HepG2 (cell line): ENCODE data around the gene BRCA2. TPM values are rescaled to one million over a fixed set of nuclear protein-coding genes. Genes with fewer than 3 reads are reported as not detected.

Experiments
- ATAC-seq: fragments of 200-7000 bp; cut with Tn5 transposase; 3 replicates; pipeline ENCODE4 v1.9.1; 2020; ENCODE audit warnings: mild to moderate bottlenecking, moderate library complexity
- BruUV-seq: library from RNA; stranded (reverse); fragments of 400-500 nt; replicated peaks from 2 replicates; lab custom pipeline; 2021; lab: Mats Ljungman, UMichigan
- CTCF ChIA-PET: fragments of 300-600 bp; formaldehyde crosslinking; extraction: SDS; loops from one replicate; lab custom pipeline; 2021; ENCODE audit warnings: low total read pairs, inconsistent platforms, low intra/inter-chr PET ratio; lab: Yijun Ruan, JAX
- POLR2A ChIA-PET: fragments of 350-600 bp; sonication (Branson Sonifier 250); formaldehyde crosslinking; loops from one replicate; lab custom pipeline; 2020; ENCODE audit warnings: antibody characterized with exemption, inconsistent platforms; lab: Yijun Ruan, JAX
- DNase-seq: peaks from one replicate; pipeline ENCODE4 v3.0.0-alpha.2; 2015; ENCODE audit warnings: low spot score
- FAIRE-seq: peaks from 3 replicates; lab custom pipeline; 2011; peaks lifted over from hg19 to GRCh38; lab: Jason Lieb, UNC
- H2AFZ ChIP-seq: one replicate; pipeline ENCODE4 v1.6.1; 2011; ENCODE audit warnings: low read length, inconsistent platforms
- H3K27ac ChIP-seq: fragments of 300-600 bp; 3 replicates; pipeline ENCODE4 v1.8.0; 2011; ENCODE audit warnings: mixed run types, mild to moderate bottlenecking, mixed read lengths, low read length, inconsistent platforms; ENCODE audit not compliant: insufficient read depth; ENCODE audit errors: extremely low read length
- H3K27me3 ChIP-seq, 2 experiments: fragments of 200-600 bp in 1 of 2; 2 replicates in 1 of 2; 3 replicates in 1 of 2; pipeline versions ENCODE4 v1.6.0 to v1.8.0; 2011; ENCODE audit warnings: low read length in 2 of 2, mild to moderate bottlenecking in 2 of 2, moderate library complexity in 2 of 2, inconsistent platforms in 1 of 2; ENCODE audit not compliant: insufficient read depth in 2 of 2, control insufficient read depth in 1 of 2
- H3K36me3 ChIP-seq, 2 experiments: fragments of 200-600 bp in 1 of 2; replicated peaks in 1 of 2; 2 replicates in 1 of 2; 3 replicates in 1 of 2; pipeline versions ENCODE4 v1.5.1 to v1.8.0; 2011; ENCODE audit warnings: low read length in 2 of 2, inconsistent platforms in 1 of 2; ENCODE audit not compliant: insufficient read depth in 2 of 2, control insufficient read depth in 1 of 2
- H3K4me1 ChIP-seq: 2 replicates; pipeline ENCODE4 v1.5.1; 2012; ENCODE audit warnings: low read length, inconsistent platforms; ENCODE audit not compliant: insufficient read depth
- H3K4me2 ChIP-seq: 2 replicates; pipeline ENCODE4 v1.6.0; 2011; ENCODE audit warnings: low read depth, low read length, inconsistent platforms
- H3K4me3 ChIP-seq, 3 experiments: fragments of 200-600 bp in 1 of 3; sonication (generic), shearing (Covaris generic) in 1 of 3; replicated peaks in 1 of 3; 2 replicates each; pipeline ENCODE4 v1.5.1; 2011 to 2016; ENCODE audit warnings: low read length in 3 of 3, inconsistent platforms in 2 of 3, low read depth in 2 of 3, mild to moderate bottlenecking in 2 of 3, control low read depth in 1 of 3, mixed read lengths in 1 of 3; ENCODE audit not compliant: insufficient read depth in 1 of 3
- H3K79me2 ChIP-seq: one replicate; pipeline ENCODE4 v1.6.1; 2011; ENCODE audit warnings: low read length, inconsistent platforms; ENCODE audit not compliant: insufficient read depth
- H3K9ac ChIP-seq: 2 replicates; pipeline ENCODE4 v1.6.0; 2011; ENCODE audit warnings: mild to moderate bottlenecking, low read depth, low read length, inconsistent platforms; ENCODE audit not compliant: insufficient read depth
- H3K9me3 ChIP-seq: 2 replicates; pipeline ENCODE4 v1.5.1; 2012; ENCODE audit warnings: mild to moderate bottlenecking, low read length
- H4K20me1 ChIP-seq: 2 replicates; pipeline ENCODE4 v1.6.0; 2011; ENCODE audit warnings: inconsistent platforms, mild to moderate bottlenecking, low read length, moderate library complexity; ENCODE audit not compliant: insufficient read depth
- ARHGAP35 ChIP-seq: sonication (generic); formaldehyde crosslinking; IDR thresholded peaks from 2 replicates; pipeline ENCODE4 v1.9.0; 2022; ENCODE audit warnings: mild to moderate bottlenecking, inconsistent platforms, moderate library complexity, missing genetic modification reagents, borderline replicate concordance
- CEBPB ChIP-seq: IDR thresholded peaks from 2 replicates; pipeline ENCODE4 v1.6.1; 2011; ENCODE audit warnings: low read depth, low read length, improper control_type of control experiment, borderline replicate concordance
- FOXK1 ChIP-seq: sonication (generic); formaldehyde crosslinking; IDR thresholded peaks from 2 replicates; pipeline ENCODE4 v1.4.0; 2020; ENCODE audit warnings: low read depth, missing genetic modification reagents, borderline replicate concordance
- IRX3 ChIP-seq: sonication (generic); formaldehyde crosslinking; IDR thresholded peaks from 2 replicates; pipeline ENCODE4 v1.8.1; 2023; ENCODE audit warnings: mild to moderate bottlenecking, low read depth, missing genetic modification reagents, borderline replicate concordance
- LRRFIP1 ChIP-seq: sonication (generic); formaldehyde crosslinking; conservative IDR thresholded peaks from 2 replicates; pipeline ENCODE4 v1.4.0; 2020; ENCODE audit warnings: missing genetic modification reagents
- SIX1 ChIP-seq: sonication (generic); formaldehyde crosslinking; IDR thresholded peaks from 2 replicates; pipeline ENCODE4 v1.4.0; 2020; ENCODE audit warnings: missing genetic modification reagents, borderline replicate concordance
- ZNF20 ChIP-seq: sonication (generic); formaldehyde crosslinking; IDR thresholded peaks from 2 replicates; pipeline ENCODE4 v1.4.0; 2020; ENCODE audit warnings: mild to moderate bottlenecking, moderate library complexity, missing genetic modification reagents
- ZNF256 ChIP-seq: sonication (generic); formaldehyde crosslinking; conservative IDR thresholded peaks from 2 replicates; pipeline ENCODE4 v1.4.0; 2020; ENCODE audit warnings: missing genetic modification reagents
- ZNF329 ChIP-seq: sonication (generic); formaldehyde crosslinking; IDR thresholded peaks from 2 replicates; pipeline ENCODE4 v1.9.0; 2021; ENCODE audit warnings: low read depth, mild to moderate bottlenecking, missing genetic modification reagents
- ZNF350 ChIP-seq: sonication (generic); formaldehyde crosslinking; IDR thresholded peaks from 2 replicates; pipeline ENCODE4 v1.4.0; 2020; ENCODE audit warnings: mild to moderate bottlenecking, low read depth, missing genetic modification reagents, borderline replicate concordance
- ZNF570 ChIP-seq: sonication (generic); formaldehyde crosslinking; IDR thresholded peaks from 2 replicates; pipeline ENCODE4 v1.4.0; 2020; ENCODE audit warnings: mild to moderate bottlenecking, missing genetic modification reagents, borderline replicate concordance
- ZNF773 ChIP-seq: sonication (generic); formaldehyde crosslinking; IDR thresholded peaks from 2 replicates; pipeline ENCODE4 v1.4.0; 2020; ENCODE audit warnings: missing genetic modification reagents, borderline replicate concordance
- ZSCAN5A ChIP-seq: sonication (generic); formaldehyde crosslinking; IDR thresholded peaks from 2 replicates; pipeline ENCODE4 v1.8.0; 2022; ENCODE audit warnings: mild to moderate bottlenecking, missing genetic modification reagents, borderline replicate concordance
- ZSCAN9 ChIP-seq: IDR thresholded peaks from 2 replicates; pipeline ENCODE4 v1.6.1; 2016; ENCODE audit warnings: borderline replicate concordance
- WGBS: methylation state at CpG from one replicate; pipeline ENCODE4 v1.1.6; 2017; ENCODE audit warnings: low lambda C conversion rate; 5-methylcytosine and 5-hydroxymethylcytosine counted together
- in situ Hi-C: cut with HindIII; loops from 2 replicates; pipeline ENCODE4 v1.10.0; 2017; ENCODE audit warnings: low pct_unique_long_range_greater_than_20kb; ENCODE audit not compliant: extremely low pct_ligation_motif_present
- intact Hi-C: fragments of 100-400 bp; cut with micrococcal nuclease; formaldehyde crosslinking; loops from one replicate; pipeline ENCODE4 v1.10.0; 2022; ENCODE audit not compliant: unreplicated experiment
- polyA plus RNA-seq, 8 experiments: library from polyadenylated mRNA; depleted of rRNA in 3 of 8; stranded (reverse) in 7 of 8; unstranded in 1 of 8; fragments of >200 nt; fragmentation: Illumina TruSeq in 4 of 8; extraction: Trizol in 4 of 8; gene quantifications; 2 replicates each; pipeline versions ENCODE4 v1.2.1 to v1.2.3, GENCODE V29; 2011 to 2016; ENCODE audit warnings: low read depth in 4 of 8, missing spikeins in 1 of 8, mixed read lengths in 1 of 8; ENCODE audit not compliant: insufficient read depth in 1 of 8
- total RNA-seq, 5 experiments: library from RNA; depleted of rRNA; stranded (reverse); fragments of >200 nt; fragmentation: Illumina TruSeq; extraction: Trizol; gene quantifications; 2 replicates each; pipeline ENCODE4 v1.2.3, GENCODE V29; 2016; ENCODE audit warnings: low read depth in 1 of 5

BRCA2 gene
- total and polyA plus RNA-seq, 2 of the 13 experiments (the other 11 are each of a cell fraction or from before 2014, with no cell fraction given) = 3.1 to 24.6 TPM

- in situ Hi-C loops = no loop called here
- FAIRE-seq = no peak
- Histone ChIP-seq H3K36me3 (peaks cover 8 to 21% of the 10 kb centered on the region in 2 experiments; a peak in 4 of 5 replicates), H3K4me1 (no peaks in the 10 kb centered on the region), H3K4me3 (no peak overlapping the region), H4K20me1 (no peaks in the 10 kb centered on the region), H3K9ac (no peak overlapping the region), H3K9me3 (no peaks in the 10 kb centered on the region), H2AFZ (no peak overlapping the region), H3K79me2 (no peaks in the 10 kb centered on the region), H3K27me3 (no peaks in the 10 kb centered on the region), H3K27ac (no peak overlapping the region), H3K4me2 (no peak overlapping the region)
- ChIA-PET CTCF (no interaction called here), POLR2A (no interaction called here)
- intact Hi-C loops = no loop called here
- no peak for ATAC-seq
- WGBS = 100% methylated on average over 2 of the region's 2 CpGs
- BruUV-seq = no TSS peak
- no peak for TF ChIP-seq ZSCAN5A (CRISPR knock-in tag)
- peak; percentile 69 for TF ChIP-seq CEBPB
- TF ChIP-seq ZSCAN9 (CRISPR knock-in tag) = no peak
- no peak for TF ChIP-seq SIX1 (CRISPR knock-in tag)
- no peak for DNase-seq
These were observed 55.5 kb downstream of the BRCA2 start for GRCh38 chr13:32370805-32371204.

- intact Hi-C loops (loop anchor here (5.0 kb wide), 1 partner anchor 205 kb away; no protein-coding TSS in a partner anchor), in situ Hi-C loops (no loop called here)
- POLR2A ChIA-PET = no interaction called here
- no peak for ATAC-seq
- no peaks in the 10 kb centered on the region for H3K4me1 ChIP-seq
- no peaks in the 10 kb centered on the region for H3K27me3 ChIP-seq
- H3K36me3 ChIP-seq = peaks cover 9 to 36% of the 10 kb centered on the region in 2 experiments
- H3K9ac ChIP-seq = no peak overlapping the region
- H3K9me3 ChIP-seq = no peaks in the 10 kb centered on the region
- CTCF ChIA-PET = no interaction called here
- no TSS peak for BruUV-seq
- H3K79me2 ChIP-seq = no peaks in the 10 kb centered on the region
- no peak overlapping the region for H2AFZ ChIP-seq
- no peak overlapping the region for H3K27ac ChIP-seq
- H4K20me1 ChIP-seq = no peaks in the 10 kb centered on the region
- FAIRE-seq = no peak
- H3K4me3 ChIP-seq = no peak overlapping the region
- 97% methylated on average over 13 of the region's 13 CpGs for WGBS
- DNase-seq = no peak
- H3K4me2 ChIP-seq = no peak overlapping the region
- TF ChIP-seq ARHGAP35 (CRISPR knock-in tag) (no peak), ZNF256 (CRISPR knock-in tag) (no peak), ZNF20 (CRISPR knock-in tag) (no peak), ZNF329 (CRISPR knock-in tag) (no peak), IRX3 (CRISPR knock-in tag) (no peak), ZNF350 (CRISPR knock-in tag) (no peak), FOXK1 (CRISPR knock-in tag) (no peak), LRRFIP1 (CRISPR knock-in tag) (no peak), ZNF570 (CRISPR knock-in tag) (no peak), ZNF773 (CRISPR knock-in tag) (no peak)
These were observed 61.5 kb downstream of the BRCA2 start for GRCh38 chr13:32376642-32377415.
